SK-N-MC (cell line): ENCODE results near the gene NLGN1.

Source experiments
- EZH2 ChIP-seq: fragments of 200-600 bp; sonication (generic); IDR thresholded peaks from one replicate; pipeline ENCODE4 v1.6.1; 2017; ENCODE audit warnings: antibody characterized with exemption
- FOXP2 ChIP-seq: optimal IDR thresholded peaks from 2 replicates; pipeline ENCODE3; 2011; ENCODE audit warnings: mild to moderate bottlenecking, moderate library complexity; ENCODE audit not compliant: insufficient read depth; ENCODE audit errors: extremely low read length, control extremely low read depth
- POLR2AphosphoS5 ChIP-seq: IDR thresholded peaks from 2 replicates; pipeline ENCODE4 v1.6.1; 2012; ENCODE audit warnings: mild to moderate bottlenecking, low read depth, low read length, borderline replicate concordance

DNA sequence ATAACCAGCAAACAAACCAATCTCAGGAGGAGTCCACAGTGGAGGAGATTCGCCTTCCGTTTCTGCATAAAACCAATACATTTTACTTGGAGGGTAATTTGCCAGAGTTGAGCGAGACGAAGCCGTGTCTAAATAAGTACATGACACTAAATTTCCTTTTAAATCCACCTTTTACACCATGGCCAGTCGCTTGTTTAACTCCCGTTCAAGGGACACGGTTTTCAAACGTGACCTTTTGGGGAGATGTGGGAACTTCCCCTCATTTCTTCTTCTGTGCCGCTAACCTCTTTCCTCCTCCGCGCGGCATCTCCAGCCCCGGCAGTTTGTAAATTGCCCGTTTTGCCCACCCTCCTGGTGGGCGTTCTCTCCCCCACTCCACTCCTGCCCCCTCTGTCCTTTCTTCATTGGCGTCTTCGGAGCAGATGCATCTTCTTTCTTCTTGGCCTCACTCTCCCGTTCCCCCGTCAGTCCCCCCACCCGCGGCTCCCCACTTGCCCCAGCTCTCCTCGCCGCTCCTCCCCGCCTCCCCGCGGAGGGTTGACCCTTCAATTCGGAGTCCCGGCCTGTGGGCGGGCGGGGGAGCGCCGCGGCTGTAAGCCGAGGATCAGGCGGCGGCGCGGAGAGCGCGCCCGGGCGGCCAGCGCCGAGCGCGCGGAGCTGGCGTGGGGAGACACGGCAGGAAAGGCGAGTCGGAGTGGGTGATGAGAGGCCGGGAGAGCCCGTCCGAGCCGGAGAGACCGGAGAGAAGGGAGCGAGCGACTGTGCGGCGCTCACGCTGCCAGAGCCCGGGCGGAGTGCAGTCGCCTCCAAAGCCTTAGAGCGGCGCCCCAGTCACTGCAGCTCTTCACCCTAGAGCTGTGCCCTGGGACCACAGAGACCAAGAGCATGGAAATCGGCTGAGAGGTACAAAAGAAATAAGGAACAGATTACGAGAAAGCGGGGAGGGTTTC is at the start of gene NLGN1:
- no peak; the same call in 1 of the 2 replicates for TF ChIP-seq POLR2AphosphoS5
- no peak for TF ChIP-seq EZH2
- no peak for TF ChIP-seq FOXP2
